GM19193 (cell line): ENCODE measurements around the gene IQCE.

Experiments used
- POLR2A ChIP-seq: IDR thresholded peaks from 4 replicates; pipeline ENCODE4 v1.6.1; 2011; ENCODE audit not compliant: insufficient read depth, insufficient read length; ENCODE audit errors: extremely low read depth

IQCE gene

DNA sequence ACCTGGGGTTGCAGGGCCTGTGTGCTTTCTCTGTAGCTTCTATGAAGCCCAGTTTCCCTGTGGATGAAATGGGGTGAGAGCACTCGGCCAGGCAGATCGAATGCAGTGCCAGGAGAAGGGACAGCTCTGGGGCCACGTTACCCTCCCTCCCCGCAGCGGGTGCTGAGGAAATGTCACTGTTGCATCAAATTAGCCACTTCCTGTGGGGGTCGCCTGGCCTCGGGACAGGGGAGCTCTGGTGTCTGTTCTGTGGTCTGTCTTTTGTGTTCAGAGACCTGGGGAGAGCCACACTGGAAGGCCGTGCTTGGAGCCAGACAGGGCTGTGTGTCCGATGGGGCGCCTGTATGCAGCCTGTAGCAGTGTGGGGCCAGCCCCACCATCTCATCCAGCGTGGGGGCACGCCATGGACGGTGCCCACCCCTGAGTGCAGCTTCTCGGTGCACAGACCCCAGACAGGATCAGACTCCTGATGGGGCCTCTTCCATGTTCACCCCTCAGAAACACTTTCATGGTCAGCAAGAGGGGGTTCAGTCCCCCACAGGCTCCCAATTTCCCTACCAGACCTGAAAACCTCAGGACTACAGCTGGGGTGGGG lies 86.6 kb downstream of the IQCE start:
- TF ChIP-seq POLR2A = peak; percentile 41

DNA sequence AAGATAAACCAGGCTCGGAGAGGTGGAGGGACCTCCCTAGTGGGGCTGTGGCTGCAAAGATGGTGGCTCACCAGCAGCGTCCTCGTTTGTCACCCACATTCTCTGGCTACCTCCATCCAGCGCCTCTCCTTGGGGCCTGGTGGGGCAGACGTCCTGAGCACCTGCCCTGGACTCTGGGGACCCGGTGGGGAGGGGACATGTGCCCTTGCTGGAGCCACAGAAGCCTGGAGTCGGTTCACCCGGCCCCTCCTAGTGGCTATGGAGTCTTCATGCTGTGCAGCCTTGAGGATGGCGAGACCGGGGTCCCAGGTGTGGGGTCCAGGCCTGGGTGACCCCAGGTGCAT lies 87.5 kb downstream of the IQCE start:
- TF ChIP-seq POLR2A = no peak

DNA sequence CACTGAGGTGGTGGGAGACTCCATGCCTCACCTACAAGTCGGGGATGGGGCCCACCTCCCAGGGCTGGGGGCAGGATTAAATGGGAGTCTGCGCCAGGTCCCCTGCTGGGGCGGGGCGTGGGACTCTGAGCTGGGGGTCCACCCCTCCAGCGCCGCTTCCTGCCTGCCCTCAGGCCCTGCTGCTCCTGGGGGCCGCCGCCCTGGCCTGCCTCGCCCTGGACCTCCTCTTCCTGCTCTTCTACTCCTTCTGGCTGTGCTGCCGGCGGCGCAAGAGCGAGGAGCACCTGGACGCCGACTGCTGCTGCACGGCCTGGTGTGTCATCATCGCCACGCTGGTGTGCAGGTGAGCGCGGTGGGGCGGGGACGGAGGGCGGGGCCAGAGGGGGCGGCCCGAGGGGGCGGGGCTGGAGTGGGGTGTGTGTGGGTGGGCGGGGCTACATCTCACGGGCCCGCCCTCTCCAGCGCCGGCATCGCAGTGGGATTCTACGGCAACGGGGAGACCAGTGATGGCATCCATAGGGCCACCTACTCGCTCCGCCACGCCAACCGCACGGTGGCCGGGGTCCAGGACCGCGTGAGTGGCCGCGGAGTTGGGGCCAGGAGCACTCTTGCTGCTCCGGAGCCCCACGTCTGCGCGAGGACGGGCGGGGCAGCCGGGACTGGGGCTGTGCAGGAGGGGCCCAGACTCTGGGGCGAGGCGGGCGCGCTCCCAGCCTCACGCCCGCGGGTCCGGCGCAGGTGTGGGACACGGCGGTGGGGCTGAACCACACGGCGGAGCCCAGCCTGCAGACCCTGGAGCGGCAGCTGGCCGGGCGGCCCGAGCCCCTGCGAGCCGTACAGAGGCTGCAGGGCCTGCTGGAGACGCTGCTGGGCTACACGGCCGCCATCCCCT lies 88.1 kb downstream of the IQCE start:
- TF ChIP-seq POLR2A = no peak

DNA sequence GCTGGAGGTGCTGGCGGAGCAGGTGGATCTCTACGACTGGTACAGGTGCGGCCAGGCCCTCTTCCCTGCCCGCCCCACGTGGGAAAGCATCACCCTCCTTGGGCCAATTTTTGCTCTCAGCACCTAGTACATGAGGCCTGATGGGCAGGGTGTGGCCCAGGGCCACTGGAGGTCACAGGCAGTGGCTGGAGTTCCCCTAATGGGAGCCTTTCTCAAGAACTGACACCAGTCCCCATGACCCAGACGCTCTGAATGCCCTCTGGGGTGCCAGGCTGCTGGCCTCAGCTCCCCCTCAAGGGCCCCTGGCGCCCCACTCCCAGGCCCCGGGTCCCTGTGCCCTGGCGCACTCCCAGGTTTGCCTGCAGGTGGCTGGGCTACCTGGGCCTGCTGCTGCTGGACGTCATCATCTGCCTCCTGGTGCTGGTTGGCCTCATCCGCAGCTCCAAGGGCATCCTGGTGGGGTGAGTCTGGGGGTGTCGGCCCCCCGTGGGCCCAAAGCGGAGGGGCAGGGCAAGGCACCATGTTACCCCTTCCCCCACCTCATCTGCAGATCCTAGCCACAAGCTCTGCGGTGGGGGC lies 88.9 kb downstream of the IQCE start:
- no peak for TF ChIP-seq POLR2A

DNA sequence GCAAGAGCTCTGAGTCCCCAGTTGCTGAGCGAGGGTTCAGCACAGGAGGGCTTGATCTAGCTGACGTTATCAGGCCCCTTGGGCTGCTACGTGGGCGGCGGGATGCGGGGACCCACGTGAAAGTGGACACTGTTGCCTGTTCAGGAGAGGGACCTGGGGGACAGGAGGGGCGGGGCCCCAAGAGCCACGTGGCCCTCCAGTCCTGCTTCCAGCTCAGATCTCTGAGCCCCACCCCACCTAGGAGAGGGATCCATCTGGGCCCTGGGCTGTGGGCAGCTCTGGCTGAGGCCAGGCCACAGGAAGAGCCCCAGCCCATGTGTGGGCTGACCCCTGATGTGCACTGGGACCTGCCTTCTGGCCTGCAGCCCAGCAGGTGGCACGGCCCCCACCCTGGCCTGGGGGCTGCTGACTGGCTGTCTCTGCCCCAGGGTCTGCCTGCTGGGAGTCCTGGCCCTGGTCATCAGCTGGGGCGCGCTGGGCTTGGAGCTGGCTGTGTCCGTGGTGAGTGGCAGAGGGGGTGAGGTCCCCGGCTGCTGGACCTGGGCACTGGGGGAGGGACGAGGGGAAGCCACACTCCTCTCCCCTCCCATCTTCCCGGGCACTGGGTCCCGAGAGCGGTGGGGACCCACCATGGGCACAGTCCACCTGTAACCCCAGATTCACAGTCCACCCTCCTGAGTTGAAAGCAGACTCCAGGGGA lies 90.5 kb downstream of the IQCE start:
- TF ChIP-seq POLR2A = no peak

DNA sequence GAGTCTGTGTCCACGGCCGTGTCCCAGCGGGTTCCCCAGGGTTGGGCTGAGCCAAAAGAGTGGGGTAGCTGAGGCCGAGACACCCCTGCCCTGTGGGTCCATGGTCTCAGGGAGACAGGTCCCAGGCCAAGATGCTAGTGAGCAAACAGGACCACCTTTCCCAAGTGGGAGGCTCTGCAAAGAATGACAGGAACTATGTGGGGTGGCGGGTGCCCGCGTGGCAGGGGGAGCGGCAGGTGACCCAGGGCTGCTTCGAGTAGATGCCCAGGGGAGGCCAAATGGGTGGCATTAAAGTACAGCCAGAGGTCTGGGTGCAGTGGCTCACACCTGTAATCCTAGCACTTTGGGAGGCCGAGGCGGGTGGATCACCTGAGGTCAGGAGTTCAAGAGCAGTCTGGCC lies 91.2 kb downstream of the IQCE start:
- TF ChIP-seq POLR2A = no peak

DNA sequence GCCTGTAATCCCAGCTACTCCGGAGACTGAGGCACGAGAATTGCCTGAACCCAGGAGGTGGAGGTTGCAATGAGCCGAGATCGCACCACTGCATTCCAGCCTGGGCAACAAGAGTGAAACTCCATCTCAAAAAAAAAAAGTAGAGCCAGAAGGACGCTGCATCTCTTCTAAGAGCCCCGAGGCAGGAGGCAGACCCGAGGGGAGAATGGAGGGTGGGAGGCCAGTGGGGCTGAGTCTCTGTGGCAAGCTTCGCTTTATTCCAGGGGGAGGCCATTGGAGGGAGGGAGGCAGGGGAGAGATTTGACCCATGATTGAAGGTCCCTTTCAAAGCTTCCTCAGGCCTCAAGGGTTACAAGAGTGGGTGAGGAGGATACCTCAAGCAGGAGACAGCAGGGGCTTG lies 91.7 kb downstream of the IQCE start:
- TF ChIP-seq POLR2A = no peak

DNA sequence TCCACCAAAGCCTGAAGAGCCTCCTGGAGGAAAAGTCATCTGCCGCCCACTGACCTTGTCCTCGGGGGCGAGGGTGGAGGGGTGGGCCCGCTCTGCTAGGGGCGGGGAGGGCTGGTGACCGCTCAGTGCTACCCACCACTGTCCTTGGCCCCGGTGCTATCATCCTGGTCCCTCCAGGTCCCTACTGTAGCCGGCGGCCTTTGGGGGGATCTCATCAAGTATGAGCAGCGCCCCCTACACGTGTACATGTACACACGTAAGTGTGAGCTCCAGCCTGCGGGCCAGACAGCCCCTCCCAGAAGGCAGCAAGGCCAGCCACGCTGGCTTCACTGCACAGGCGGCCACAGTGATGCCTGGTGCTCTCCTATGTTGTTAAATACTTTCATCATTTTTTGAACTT lies 92.6 kb downstream of the IQCE start:
- TF ChIP-seq POLR2A = no peak

DNA sequence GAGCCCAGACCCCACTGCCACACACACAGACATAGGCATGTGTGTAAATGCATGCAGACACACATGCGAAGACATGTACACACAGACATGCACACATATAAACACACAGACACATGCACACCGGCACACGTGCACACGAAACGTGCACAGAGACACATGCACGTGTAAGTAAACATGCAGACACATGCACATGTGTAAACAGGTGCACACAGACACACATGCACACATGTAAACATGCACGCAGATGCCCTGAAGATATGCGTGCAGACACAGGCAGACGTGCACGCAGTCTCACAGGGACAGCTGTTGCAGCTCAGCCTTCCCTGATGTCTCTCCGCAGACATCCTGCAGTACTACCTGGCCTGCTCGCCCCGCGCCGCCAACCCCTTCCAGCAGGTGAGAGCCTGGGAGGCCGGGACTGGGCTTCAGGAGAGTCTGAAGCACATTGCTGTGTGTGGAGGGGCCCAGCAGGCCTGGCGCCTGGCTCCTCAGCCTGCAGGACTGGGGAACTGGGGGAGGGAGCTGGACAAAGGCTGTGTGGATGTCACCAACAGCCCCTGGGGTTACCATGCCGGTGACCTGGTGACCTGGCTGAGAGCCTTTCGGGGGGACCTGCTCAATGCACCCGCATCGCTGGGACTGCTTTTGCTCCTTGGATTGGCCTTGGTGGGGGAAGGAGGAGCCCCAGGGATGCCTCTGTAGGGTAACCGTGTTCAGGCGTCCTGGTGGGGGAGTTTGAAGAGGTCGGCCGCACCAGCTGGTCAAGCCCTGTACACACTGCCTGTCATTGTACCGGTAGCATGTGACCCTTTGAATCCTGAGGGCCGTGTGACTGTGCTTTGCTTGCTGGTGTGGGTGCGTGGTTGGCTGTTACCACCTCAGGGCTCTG lies 93.3 kb downstream of the IQCE start:
- no peak for TF ChIP-seq POLR2A

DNA sequence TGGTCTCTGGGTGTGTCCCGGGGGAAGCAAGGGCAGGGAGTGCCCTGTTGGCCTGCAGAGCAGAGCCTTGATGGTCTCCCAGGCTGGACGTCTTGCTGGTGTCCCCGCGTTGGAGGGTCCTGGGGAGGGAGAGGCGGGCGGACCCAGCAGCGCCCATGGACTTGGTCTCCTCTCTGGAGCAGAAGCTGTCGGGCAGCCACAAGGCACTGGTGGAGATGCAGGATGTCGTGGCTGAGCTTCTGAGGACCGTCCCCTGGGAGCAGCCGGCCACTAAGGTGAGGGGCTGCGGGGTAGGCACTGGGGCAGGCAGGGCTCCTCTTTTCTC lies 93.9 kb downstream of the IQCE start:
- no peak for TF ChIP-seq POLR2A

DNA sequence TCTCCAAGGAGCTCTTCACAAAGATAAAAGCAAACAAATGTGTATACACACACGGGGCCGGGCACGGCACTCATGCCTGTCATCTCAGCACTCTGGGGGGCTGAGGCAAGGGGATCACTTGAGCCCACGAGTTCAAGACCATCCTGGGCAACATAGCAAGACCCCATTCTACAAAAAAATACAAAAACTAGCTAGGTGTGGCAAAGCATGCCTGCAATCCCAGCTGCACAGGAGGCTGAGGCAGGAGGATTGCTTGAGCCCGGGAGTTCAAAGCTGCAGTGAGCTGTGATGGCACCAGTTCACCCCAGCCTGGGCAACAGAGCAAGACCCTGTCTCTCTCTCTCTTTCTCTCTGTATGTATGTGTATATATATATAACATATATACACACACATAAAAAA lies 95.3 kb downstream of the IQCE start:
- no peak for TF ChIP-seq POLR2A

DNA sequence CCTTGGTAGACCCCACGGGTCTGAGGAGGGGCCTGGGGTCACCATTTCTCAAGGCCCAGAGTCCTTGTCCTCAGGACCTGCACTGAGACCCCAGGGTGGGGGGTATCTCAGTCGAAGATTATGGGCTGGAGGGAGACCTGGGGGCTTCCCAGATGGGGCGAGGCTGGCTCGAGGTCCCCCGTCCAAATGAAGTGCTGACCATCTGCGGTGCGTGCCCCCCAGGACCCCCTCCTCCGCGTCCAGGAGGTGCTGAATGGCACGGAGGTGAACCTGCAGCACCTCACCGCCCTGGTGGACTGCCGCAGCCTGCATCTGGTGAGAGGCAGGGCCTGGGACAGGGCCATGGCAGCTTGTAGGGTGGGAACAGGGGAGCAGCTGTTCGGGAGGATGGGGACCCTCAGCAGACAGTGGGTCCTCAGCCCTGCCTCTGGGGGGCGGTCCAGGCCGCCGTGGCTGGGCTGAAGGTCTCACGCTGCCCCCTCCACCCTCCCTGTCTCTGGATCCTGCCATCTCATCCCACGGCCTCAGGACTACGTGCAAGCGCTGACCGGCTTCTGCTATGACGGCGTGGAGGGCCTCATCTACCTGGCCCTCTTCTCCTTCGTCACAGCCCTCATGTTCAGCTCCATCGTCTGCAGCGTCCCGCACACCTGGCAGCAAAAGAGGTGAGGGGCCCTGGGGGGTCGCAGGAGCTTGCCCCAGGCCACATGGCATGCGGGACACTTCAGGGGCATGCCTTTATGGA lies 97.3 kb downstream of the IQCE start:
- TF ChIP-seq POLR2A = no peak

DNA sequence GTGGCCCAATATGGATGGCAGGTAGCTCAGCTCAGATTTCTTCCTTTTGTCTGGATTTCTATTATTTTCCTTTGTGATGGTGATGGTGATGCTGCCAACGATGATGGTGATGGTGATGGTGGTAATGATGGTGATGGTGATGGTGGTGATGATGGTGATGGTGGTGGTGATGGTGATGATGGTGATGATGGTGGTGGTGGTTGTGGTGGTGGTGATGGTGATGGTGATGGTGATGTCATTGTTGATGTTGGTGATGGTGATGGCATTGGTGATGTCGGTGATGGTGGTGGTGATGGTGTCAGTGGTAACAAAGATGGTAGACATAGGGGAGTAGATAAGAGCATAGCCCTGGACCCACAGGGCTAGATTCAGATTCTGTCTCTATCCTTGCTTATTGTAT lies 98.4 kb downstream of the IQCE start:
- no peak for TF ChIP-seq POLR2A
